Inflammatory macrophage treated with lipopolysaccharide for 4 hours (primary cell): ENCODE measurements around the gene COLQ.
A peak's percentile ranks its signal among the peaks of the same experiment; 100 is the strongest.
"Not testable (repeated sequence)": the region's sequence is repeated elsewhere in the genome, so short reads cannot be mapped to it uniquely, and the experiment has no call there.

Source experiments
- DNase-seq: peaks from one replicate; pipeline ENCODE4 v3.0.0-alpha.2; 2020

The COLQ gene

DNA sequence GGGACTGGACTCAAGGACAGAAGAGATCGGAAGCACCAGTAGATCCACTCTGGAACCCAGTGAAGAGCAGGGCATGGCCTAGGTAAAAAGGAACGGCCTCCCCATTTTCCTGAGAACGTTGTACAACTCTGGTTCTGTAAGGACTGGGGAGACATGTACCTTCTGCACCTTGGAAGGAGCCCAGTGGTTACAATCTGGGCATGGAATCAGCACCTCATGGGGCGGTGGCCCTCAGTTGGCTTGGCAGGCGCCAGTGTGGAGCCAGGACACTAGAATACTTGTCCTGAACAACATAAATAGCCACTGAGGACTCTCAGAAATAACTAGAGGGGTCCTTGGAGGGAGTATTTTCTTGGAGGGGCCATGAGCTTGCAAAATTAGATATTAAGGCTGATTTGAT lies 68.5 kb downstream of the COLQ start:
- no peak for DNase-seq

DNA sequence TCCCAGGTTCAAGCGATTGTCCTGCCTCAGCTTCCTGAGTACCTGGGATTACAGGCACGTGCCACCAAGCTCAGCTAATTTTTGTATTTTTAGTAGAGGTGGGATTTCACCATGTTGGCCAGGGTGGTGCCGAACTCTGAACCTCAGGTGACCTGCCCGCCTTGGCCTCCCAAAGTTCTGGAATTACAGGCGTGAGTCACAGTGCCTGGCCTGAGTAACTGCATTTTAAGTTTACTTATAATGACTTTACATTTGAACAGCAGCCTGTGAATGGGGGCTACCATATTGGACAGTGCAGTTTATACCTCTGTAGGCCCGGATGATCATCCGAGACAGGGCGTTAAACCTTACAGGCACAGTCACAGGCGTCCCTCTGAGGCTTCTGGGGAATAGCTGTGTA lies 69.3 kb downstream of the COLQ start:
- no peak for DNase-seq

DNA sequence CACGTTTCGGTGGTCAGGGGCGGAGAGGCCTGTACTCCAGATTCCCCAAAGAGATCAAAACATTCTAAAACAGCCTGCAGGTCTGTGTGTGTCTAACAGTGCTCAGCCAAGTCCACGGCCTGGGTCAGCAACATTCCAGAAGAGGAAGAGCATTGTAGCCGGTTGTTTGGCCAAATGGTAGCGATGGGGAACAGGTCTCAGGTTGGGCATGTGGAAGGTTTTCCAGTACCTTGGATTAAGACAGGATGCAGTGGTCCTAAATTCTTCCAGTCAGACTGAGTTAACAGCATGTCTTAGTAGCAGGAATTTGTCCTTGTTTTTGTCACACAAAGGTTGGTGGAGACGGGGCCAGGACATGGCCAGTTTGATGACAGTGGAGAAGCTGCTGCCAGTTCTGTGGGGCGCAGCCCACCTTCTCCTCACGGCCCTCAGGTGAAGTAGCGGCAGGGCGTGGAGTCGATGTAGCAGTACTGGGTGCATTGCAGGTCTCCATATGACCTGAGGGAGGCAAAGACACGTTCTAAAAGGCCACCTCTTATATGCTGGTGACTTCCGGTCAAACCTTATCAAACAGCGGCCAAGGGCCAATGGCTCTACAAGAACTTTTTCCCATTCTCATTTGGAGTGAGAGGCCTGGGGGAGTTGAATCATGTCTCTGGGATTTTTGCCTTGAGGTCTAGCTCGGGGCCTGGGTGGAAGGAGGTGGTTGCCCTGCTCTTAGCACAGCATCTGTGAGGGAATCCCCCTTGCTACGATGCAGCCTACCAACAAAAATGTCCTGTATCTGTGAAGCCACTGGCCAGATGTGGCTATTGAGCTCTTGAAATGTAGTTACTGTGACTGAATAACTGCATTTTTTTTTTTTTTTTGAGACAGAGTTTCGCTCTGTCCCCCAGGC lies 70.0 kb downstream of the COLQ start:
- DNase-seq = no peak

DNA sequence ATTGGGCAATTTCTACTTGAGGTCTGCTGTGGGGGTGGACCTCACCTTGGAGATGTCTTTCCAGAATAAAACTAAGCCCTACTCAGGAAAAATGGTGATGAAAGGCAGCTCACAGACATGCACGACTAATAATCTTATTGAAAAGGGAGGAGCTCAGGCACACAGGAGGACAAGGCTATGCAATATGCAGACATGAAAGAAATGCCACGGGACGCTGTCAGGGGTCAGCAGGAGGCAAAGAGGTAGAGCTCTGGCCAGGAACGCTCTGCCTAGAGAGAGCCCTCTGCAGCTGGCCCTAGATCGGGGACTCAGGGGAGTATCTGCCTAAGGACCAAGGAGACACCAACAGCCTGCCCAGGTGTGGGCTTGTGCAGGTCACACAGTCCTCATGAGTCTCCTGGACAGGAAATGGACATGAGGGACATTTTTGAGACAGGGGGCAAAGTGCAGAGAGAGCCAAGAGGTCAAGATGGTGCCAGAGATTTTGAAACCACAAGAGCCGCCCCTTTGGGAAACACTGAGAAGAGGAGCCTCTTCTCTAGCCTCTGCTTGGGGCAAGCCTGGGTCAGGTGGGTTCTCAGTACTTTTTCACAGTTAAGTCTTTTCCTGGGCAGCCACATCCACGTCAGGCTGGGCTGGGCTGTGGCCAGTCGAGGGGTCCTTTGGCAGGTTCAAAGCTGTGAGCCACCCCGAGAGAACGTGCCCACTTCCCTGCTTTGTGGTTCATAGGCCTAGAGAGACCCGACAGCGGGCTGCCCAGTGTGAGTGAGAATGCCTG lies 70.9 kb downstream of the COLQ start:
- no peak for DNase-seq

DNA sequence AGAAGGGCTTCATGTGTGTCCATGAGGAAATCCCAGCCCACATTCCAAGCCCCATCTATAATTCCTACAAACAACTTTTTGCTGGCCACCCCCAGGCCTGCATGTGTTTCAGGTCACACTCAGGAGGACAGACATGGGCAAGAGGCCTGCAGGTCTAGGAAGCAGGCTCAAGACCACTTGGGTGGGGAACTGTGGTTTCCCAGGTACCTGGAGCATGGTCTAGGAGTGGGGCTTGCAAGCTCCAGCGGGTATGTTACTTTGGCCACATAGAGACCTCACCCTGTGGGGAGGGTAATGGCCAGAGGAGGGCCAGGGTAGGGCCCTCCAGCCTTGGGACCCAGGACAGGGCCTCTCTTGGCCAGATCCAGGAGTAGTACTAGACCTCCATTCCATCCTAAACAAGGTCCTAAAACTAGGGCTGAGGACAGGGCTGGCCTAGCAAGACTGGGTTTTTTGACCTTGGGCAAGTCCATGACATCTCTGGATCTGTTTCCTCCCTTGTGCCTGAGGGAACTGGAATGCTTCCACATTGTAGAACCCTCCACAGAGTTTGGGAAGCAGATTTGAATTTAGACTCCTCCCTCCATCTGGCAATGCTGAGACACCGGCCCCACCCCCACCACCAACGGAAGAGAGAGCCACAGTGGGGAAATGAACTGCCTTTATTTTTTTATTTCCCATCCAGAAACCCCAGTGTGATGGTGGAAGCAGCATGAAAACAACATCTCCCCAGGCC lies 71.8 kb downstream of the COLQ start:
- no peak for DNase-seq

DNA sequence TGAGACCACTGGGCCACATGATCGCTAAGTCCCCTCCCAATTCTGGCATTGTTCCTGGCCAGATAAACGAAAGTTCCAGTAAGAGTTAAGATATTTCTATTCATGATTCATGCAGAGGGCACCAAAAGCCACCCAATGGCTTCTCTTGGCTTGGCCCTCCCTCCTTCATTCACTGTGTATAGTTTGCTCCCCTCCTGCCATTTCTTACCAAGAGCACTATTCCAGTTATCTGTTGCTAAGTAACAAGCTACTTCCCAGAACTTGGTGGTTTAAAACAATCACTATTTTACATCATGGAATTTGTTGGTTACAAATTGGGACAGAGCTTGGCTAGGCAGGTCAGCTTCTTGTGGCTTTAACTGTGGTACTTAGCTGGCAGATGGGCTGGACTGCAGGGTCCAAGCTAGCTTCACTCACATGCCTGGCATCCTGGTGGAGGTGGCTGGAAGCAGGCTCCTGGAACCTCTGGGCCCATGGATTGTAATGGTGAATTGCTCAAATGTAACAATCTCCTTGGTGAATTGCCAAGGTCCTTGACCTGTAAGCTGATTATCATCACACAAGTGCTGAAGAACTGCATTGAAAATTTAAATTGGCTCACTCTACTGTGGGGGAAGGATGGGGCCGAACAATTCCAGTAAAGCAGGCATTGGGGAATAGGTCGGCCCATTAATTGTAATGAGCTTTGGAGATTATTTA lies 77.5 kb downstream of the COLQ start:
- no peak for DNase-seq

DNA sequence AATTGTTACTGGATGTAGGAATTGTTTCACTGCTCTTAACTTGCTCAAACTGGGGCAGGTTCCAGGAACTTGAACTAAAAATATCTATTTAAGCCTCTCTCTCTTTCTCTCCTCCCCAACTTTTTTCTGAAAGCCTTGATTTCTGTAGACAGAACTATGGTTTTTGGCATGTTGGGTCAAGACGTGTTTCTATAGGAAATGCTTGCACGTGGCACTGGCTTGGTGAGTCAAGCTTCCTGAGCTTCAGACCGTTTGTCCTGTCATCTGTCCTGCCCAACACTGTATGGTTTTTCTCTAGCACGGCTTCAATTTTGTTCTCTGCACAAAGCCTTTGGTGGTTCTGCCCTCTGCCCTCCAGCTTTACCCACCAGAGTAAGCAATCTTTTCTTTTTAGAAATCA lies 80.6 kb downstream of the COLQ start:
- peak; percentile 80 for DNase-seq

DNA sequence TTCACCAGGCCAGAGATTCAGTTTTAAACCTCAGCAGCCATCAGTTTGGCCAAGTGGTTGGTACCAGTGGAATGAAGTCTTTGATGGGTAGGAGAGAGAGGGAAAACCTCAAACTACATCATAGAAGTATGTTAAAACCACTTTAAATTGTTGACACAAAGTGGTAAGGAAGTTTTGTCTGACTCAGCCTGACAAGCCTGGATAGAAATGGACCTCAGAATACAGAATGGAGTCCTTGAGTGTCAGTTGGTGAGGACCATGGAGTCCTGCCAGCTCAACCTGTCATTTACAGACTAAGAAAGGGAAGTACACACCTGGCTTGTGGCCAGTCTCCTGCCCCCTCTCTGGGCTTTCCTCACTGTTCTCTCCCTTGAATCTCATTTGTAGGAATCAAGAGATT lies 82.0 kb downstream of the COLQ start:
- peak; percentile 37 for DNase-seq

DNA sequence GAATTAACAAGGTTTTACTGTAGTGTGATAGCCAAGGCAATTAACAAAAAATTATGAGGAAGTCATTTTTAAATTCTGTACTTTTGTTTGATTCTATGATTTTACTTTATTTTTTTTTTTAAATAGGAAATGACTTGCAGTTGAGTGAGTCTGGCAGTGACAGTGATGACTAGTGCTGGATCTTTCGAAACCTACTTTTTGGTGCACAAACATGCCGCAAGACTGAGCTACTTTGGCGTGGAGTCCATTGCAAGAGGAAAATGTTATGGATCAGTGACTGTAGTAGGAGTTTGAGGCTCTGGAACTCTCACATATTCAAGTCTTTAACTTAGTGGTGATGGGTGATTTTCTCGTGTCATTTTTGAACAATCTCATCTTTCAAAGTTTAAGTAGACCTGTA lies 82.5 kb downstream of the COLQ start:
- DNase-seq = peak; percentile 89

DNA sequence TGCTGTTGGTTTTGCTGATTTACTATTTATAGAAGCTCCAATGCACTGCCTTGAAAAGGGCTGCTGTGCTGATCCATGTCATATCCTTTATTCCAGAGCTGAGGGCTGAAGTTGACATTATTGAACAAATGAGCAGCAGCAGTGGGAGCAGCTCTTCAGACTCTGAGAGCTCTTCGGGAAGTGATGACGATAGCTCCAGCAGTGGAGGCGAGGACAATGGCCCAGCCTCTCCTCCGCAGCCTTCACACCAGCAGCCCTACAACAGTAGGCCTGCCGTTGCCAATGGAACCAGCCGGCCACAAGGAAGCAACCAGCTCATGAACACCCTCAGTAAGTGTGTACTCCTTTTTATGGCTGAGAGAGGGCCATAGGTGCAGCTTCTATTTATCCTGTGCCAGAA lies 85.3 kb downstream of the COLQ start:
- no peak for DNase-seq

DNA sequence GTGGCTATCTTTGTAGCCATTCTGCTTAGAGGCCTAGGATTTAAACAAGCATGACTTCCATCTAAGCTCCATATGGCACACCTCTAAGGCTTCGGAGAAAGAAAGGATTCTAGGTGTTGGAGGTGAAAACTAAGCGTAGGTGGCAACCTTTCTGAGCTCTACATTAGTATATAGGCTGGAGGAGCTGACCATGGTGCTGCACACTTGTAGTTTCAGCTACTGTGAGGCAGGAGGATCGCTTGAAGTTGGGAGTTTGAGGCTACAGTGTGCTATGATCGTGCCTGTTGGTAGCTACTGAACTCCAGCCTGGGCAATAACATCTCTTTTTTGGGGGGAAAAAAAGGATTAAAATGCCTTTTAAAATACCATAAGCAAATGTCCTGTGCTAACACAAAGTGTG lies 86.8 kb downstream of the COLQ start:
- DNase-seq = no peak

DNA sequence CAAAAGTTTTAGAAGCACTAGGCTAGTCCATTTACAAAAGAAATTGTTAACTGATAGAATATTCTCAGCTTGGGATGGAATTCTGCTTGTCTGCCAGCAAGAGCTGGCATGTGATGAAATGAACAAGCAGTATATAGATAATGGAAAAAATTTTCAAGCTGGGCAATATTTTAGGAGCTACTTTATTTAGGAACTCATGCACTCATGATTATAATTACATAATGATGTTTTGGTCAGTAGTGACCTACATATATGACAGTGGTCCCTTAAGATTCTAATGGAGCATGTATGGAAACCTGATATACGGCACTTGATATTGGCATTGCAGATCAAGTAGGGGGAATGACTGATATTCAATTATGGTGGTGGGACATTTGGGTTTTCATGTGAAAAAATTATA lies 88.0 kb downstream of the COLQ start:
- DNase-seq = no peak

DNA sequence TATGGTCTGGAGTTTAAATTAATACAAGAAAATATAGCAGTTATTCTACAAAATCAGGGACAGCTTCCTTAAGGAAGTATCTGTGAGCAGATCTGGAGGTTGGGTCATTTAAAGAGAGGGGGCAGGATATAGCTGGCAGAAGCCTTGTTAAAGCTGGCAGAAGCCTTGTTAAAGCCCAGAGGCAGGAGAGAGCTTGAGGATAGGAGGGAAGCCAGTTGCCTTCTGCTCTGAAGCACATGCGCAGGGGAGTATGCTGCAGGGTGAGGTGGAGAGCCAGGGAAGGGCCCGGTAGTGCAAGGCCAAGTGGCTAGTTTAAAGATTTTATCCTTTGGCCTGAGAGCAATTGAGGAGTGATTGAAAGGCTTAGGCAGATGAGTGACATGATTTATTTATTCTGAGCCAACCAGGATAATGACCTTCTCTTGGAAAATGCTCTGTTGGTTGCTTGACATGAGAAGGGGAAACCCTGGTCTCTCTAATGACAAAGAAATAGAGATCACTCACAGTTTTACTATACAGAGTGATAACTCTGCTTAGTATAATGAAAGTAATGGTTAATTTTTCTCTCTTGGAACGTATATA lies 90.2 kb downstream of the COLQ start:
- no peak for DNase-seq

DNA sequence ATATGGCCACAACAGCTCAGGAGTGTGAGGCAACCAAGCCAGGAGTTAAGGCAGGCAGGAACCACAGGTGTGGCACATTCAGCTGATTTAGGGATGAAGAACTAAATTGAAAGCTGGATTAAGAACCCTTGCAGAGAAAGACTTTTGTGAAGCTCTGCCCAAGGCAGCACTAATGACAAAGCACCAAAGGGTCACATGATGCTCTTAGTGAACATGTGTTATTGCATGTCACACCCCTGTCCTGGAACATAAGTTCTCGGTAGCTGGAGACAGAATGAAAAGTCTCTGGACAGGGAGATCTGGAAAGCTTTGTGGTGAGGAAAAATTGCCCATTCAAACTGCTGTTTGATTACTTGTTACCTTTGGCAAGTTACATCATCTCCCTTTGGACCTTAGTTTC lies 90.9 kb downstream of the COLQ start:
- no peak for DNase-seq

DNA sequence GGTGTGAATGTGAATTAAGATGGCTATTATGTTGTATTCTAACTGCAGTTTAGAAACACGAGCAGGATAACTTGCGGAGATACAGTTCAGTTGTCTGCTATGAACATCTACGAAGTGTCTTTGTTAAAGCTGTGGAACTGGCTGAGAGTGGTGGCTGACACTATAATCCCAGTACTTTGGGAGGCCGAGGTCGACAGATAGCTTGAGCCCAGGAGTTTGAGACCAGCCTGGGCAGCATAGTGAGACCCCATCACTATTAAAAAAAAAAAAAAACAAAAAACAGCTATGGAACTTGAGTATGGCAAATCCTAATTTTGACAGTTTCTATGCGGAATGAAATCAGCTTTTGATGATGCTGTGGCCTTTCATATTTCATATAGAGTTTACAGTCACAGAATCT lies 92.4 kb downstream of the COLQ start:
- DNase-seq = no peak

DNA sequence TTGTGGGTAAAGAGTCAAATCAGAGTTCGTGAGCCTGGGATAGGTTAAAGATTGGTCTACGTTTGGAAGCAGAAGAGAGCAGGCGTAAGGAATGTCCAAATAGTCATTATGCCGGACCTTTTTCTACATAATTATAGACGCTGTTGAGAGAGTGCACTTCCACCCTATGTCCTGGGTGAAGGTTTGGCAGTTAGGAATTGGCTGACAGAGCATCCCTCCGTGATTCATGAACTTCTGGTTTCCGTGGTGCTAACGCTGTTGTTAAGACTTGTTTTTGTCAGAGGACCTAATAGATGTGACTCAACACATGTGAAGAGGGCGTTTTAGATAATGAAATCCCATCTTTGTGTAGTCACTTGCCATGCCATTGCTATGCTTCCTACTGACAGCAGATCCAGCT lies 93.0 kb downstream of the COLQ start:
- peak; percentile 90 for DNase-seq

DNA sequence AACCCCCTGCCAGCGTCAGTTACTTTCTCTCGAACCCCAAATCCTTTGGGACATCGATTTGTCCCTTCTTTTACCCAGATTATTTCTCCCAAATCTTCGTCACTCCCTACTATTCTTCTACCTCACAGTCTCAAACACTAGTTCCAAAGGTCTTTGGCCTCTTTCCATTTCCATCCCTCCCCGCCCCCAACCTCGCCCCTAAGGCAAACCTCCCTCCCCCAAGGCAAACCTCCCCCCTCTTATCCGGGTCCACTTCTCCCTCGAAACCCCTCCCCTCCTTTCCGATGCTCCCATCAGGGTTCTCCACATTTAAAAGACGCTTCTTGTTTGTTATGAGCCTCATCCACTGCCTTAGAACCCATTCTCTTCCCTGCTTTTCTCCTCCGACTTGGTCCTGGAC lies 93.5 kb downstream of the COLQ start:
- DNase-seq = peak; percentile 27

DNA sequence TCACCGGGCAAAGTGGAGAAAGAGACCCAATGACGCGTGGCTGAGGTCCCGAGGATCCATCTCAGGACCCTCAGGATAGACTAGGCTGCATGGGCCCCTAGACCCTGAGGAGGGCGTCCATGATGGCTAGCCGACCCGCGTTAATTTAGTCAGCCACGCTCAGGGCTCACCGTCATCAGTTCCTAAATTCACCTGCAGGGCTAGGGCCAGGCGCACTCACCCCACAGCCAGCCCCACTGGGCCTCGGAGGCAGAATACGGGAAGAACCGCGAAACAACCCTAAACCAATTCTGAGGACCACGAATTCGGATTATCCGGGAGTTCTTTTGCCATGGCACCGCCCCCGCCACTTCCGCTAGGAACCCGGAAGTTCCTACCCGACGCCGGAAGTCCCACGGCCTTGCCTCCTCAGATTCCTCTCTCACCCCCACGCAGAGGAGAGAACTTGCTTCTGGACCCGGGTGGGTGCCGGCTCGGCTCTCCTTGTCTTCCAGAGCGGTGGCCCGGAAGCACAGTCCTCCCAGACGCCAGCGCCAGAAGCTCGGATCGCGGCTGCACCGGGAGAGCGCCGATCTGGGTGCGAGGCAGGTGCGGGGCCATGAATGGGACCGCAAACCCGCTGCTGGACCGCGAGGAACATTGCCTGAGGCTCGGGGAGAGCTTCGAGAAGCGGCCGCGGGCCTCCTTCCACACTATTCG lies 94.2 kb downstream of the COLQ start, which contains the start of the genes EAF1 and METTL6:
EAF1 (plus strand) TSS at position 417 of the 699 bp plus-strand sequence; CDS start at position 599, 182 bp downstream.
METTL6 (minus strand) TSS at position 363 of the 699 bp plus-strand sequence. CDS start 1,033 bp downstream, outside the sequence.
- DNase-seq = peak; percentile 94

DNA sequence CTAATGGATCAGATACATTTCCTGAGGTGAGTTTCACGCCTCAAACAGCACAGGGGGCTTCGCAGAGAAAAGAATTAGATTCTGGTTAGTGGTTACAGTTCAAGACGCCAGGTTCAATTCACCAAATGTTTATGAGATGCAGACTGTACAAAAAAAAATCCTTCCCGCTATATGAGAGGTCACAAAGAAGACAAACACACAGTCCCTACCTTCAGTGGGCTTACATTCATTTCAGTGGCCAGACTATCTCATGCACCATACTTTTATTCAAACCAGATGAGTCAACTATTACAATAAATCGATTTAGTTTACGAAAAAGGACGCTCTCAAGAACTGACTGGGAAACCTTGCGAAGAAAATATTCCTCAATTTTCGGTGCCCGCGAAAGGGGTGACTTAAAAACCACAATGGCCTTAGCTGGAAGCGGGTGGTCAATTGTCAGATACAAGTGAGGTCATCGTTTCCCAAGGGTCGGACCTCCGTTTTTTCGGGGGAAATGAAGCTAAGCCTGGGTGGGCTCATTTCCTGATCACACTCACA lies 94.9 kb downstream of the COLQ start:
- DNase-seq = no peak

DNA sequence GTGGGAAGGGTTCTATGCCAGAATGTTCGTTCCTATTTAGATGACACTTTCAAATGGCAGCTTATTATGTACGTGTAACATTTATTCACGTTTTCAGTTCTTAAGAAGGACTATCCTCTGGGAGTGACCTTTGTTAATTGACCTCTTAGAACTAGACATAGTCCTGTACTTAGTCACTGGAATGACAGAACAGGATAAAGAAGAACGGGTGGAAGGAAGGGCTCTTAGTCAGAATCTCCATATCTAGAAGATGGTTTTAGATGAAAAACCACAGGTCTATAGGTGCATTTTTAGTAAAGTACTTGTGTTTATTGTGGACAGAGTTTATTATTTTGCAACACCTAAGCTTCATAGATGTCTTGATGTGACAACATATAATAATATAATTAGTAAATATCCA lies 100.6 kb downstream of the COLQ start:
- no peak for DNase-seq

DNA sequence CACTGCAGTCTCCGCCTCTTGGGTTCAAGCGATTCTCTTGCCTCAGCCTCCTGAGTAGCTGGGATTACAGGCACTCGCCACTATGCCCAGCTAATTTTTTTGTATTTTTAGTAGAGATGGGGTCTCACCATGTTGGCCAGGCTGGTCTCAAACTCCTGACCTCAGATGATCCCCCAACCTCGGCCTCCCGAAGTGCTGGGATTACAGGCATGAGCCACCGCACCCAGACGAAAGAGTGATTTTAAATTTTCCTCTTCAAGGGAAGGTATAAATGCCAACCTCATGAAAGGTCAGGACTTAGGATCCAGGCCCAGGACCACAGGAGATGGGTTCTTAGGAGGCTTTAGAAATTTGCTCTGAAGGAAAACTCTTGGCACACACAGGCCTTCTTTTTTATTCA lies 110.5 kb downstream of the COLQ start:
- DNase-seq = not testable (repeated sequence)
